Omental fat pad (tissue), 4 donors: Measurements from ENCODE around the gene CHD2. TPM values are rescaled to one million over a fixed set of nuclear protein-coding genes. Genes with fewer than 3 reads are reported as not detected.

Source experiments
- ATAC-seq: fragments of 150-250 bp; one replicate; pipeline ENCODE4 v1.9.1; 2016; ENCODE audit warnings: mild to moderate bottlenecking, moderate library complexity; ENCODE audit not compliant: low FRiP score
- DNase-seq: peaks from one replicate; pipeline ENCODE4 v3.0.0-alpha.2; 2019; ENCODE audit warnings: low spot score
- total RNA-seq, 4 donors: library from RNA; depleted of rRNA; stranded (reverse); fragments of >200 nt; gene quantifications; one replicate each; pipeline ENCODE4 v1.1.0, GENCODE V29; 2016
- TF ChIP-seq, protein P1 (sequence below), 3 donors: fragments of 450-650 bp; IDR thresholded peaks; one replicate each; pipeline ENCODE4 v1.5.1; 2016 to 2017; ENCODE audit warnings: antibody characterized with exemption in 3 of 3, mild to moderate bottlenecking in 3 of 3, moderate library complexity in 2 of 3

The CHD2 gene
- total RNA-seq, 4 donors from 2014 or later, result 77.7 to 140 (median 134) TPM

- ATAC-seq (no peak), DNase-seq (no peak)
- TF ChIP-seq, protein P1, sequence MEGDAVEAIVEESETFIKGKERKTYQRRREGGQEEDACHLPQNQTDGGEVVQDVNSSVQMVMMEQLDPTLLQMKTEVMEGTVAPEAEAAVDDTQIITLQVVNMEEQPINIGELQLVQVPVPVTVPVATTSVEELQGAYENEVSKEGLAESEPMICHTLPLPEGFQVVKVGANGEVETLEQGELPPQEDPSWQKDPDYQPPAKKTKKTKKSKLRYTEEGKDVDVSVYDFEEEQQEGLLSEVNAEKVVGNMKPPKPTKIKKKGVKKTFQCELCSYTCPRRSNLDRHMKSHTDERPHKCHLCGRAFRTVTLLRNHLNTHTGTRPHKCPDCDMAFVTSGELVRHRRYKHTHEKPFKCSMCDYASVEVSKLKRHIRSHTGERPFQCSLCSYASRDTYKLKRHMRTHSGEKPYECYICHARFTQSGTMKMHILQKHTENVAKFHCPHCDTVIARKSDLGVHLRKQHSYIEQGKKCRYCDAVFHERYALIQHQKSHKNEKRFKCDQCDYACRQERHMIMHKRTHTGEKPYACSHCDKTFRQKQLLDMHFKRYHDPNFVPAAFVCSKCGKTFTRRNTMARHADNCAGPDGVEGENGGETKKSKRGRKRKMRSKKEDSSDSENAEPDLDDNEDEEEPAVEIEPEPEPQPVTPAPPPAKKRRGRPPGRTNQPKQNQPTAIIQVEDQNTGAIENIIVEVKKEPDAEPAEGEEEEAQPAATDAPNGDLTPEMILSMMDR (IDR thresholded peaks at IDR 0.05), result no peak
Observed at GRCh38 chr15:93017526-93017925, 117.4 kb downstream of the CHD2 start.

GRCh38 chr15:93018574-93018973 lies 118.5 kb downstream of the CHD2 start:
- ATAC-seq (no peak), DNase-seq (no peak)
- TF ChIP-seq, protein P1 (IDR thresholded peaks at IDR 0.05), result no peak

- DNase-seq (no peak), ATAC-seq (no peak)
- TF ChIP-seq, protein P1 (IDR thresholded peaks at IDR 0.05), result no peak
Observed at GRCh38 chr15:93019090-93019489, 119.0 kb downstream of the CHD2 start.

- ATAC-seq (no peak), DNase-seq (no peak)
- TF ChIP-seq, protein P1 (IDR thresholded peaks at IDR 0.05), result no peak
Observed at GRCh38 chr15:93019971-93020370, 119.8 kb downstream of the CHD2 start.

DNA sequence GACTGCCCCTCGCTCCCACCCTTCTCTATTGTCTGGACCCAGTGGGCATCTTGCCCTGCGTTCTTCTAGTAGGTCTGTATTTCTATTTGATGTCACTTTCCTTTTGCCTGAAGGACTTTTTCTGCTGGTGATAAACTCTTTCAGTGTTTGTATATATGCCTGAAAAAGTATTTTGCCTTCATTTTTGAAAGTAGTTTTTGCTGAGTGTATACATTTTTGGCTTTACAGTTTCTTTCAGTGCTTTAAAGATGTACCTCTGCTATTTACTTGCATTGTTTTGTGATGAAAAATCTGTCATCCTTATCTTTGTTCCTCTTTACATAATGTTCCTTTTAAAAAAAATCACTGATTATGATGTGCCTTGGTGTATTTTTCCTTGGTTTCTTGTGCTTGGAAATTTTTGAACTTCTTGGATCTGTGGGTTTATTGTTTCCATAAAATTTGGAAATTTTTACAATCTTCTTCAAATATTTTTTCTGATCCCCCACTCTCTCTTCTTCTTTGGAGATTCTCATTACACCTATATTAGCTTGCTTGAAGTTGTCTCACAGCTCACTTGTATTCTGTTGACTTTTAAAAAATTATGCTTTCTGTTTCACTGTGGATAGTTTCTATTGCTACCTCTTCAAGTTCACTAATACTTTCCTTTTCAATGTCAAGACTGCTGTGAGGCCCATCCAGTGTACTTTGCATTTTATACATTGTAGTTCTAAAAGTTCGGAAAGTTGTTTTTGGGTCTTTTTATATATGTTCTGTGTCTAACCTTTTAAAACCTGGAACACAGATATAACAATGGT lies 121.0 kb downstream of the CHD2 start:
- ATAC-seq, result no peak
- TF ChIP-seq, protein P1 (IDR thresholded peaks at IDR 0.05), result no peak
- no peak for DNase-seq

GRCh38 chr15:93024293-93024692 lies 124.2 kb downstream of the CHD2 start:
- DNase-seq (no peak), ATAC-seq (no peak)
- TF ChIP-seq, protein P1 (IDR thresholded peaks at IDR 0.05), result no peak
